Liver (tissue), 9 donors: ENCODE data around the gene MEGF11. TPM values are rescaled to one million over a fixed set of nuclear protein-coding genes. Genes with fewer than 3 reads are reported as not detected.

ENCODE experiments used
- DNase-seq: peaks from one replicate; pipeline ENCODE4 v3.0.0-alpha.2; 2017; ENCODE audit warnings: low spot score
- H3K27ac ChIP-seq, 2 donors: one replicate each; pipeline ENCODE4 v1.7.0; 2013; ENCODE audit warnings: inconsistent platforms in 2 of 2, low read length in 2 of 2, control low read depth in 1 of 2, low read depth in 1 of 2, mild to moderate bottlenecking in 1 of 2
- H3K27me3 ChIP-seq, 4 donors: one replicate each; pipeline versions ENCODE4 v1.6.1 to v1.7.0; 2013; ENCODE audit warnings: low read length in 3 of 4, inconsistent platforms in 1 of 4, mild to moderate bottlenecking in 1 of 4, moderate library complexity in 1 of 4; ENCODE audit not compliant: control insufficient read depth in 4 of 4, insufficient read depth in 4 of 4
- H3K36me3 ChIP-seq, 4 donors: one replicate each; pipeline versions ENCODE4 v1.6.1 to v1.7.0; 2013; ENCODE audit warnings: low read length in 3 of 4, mild to moderate bottlenecking in 3 of 4, low read depth in 1 of 4, moderate library complexity in 1 of 4; ENCODE audit not compliant: control insufficient read depth in 4 of 4, insufficient read depth in 3 of 4
- H3K4me1 ChIP-seq, 4 donors: one replicate each; pipeline versions ENCODE4 v1.6.1 to v1.7.0; 2013; ENCODE audit warnings: low read length in 3 of 4, mild to moderate bottlenecking in 3 of 4, moderate library complexity in 1 of 4; ENCODE audit not compliant: control insufficient read depth in 4 of 4, insufficient read depth in 4 of 4
- H3K4me3 ChIP-seq, 3 donors: one replicate each; pipeline versions ENCODE4 v1.6.1 to v1.7.0; 2013; ENCODE audit warnings: low read length in 3 of 3, control low read depth in 1 of 3, low read depth in 1 of 3, mild to moderate bottlenecking in 1 of 3
- H3K9ac ChIP-seq, 2 donors: one replicate each; pipeline ENCODE4 v1.7.0; 2013; ENCODE audit warnings: low read length in 2 of 2, mild to moderate bottlenecking in 2 of 2, moderate library complexity in 2 of 2, control low read depth in 1 of 2, low read depth in 1 of 2
- H3K9me3 ChIP-seq, 4 donors: one replicate each; pipeline versions ENCODE4 v1.6.1 to v1.7.0; 2013; ENCODE audit warnings: low read length in 3 of 4; ENCODE audit not compliant: control insufficient read depth in 4 of 4
- ATF3 ChIP-seq: IDR thresholded peaks from 2 replicates; pipeline ENCODE4 v1.6.1; 2016; ENCODE audit warnings: antibody characterized with exemption
- EGR1 ChIP-seq, 2 donors: IDR thresholded peaks; 2 replicates each; pipeline ENCODE4 v1.6.1; 2016 to 2018; ENCODE audit warnings: antibody characterized with exemption in 2 of 2, low read depth in 2 of 2
- FOXA1 ChIP-seq: IDR thresholded peaks from 2 replicates; pipeline ENCODE4 v1.6.1; 2016; ENCODE audit warnings: antibody characterized with exemption
- GABPA ChIP-seq, 2 donors: IDR thresholded peaks in 1 of 2; conservative IDR thresholded peaks in 1 of 2; 2 replicates each; pipeline ENCODE4 v1.6.1; 2016; ENCODE audit warnings: antibody characterized with exemption in 2 of 2, mild to moderate bottlenecking in 1 of 2, moderate library complexity in 1 of 2
- HNF4A ChIP-seq, 2 donors: conservative IDR thresholded peaks; 2 replicates each; pipeline ENCODE4 v1.6.1; 2016; ENCODE audit warnings: antibody characterized with exemption in 2 of 2, mild to moderate bottlenecking in 2 of 2
- NR2F2 ChIP-seq: IDR thresholded peaks from 2 replicates; pipeline ENCODE4 v1.6.1; 2016; ENCODE audit warnings: antibody characterized with exemption
- RAD21 ChIP-seq, 2 donors: IDR thresholded peaks; 2 replicates each; pipeline ENCODE4 v1.6.1; 2016; ENCODE audit warnings: antibody characterized with exemption in 2 of 2, mild to moderate bottlenecking in 2 of 2
- TAF1 ChIP-seq: conservative IDR thresholded peaks from 2 replicates; pipeline ENCODE4 v1.6.1; 2016; ENCODE audit warnings: antibody characterized with exemption, mild to moderate bottlenecking
- YY1 ChIP-seq: IDR thresholded peaks from 2 replicates; pipeline ENCODE4 v1.6.1; 2016; ENCODE audit warnings: antibody characterized with exemption, mild to moderate bottlenecking
- WGBS: extraction: QIAGEN DNeasy Blood & Tissue Kit; methylation state at CpG from one replicate; pipeline ENCODE4 v1.1.7; 2013; 5-methylcytosine and 5-hydroxymethylcytosine counted together
- polyA plus RNA-seq, 2 donors: library from polyadenylated mRNA; stranded (reverse) in 1 of 2; unstranded in 1 of 2; fragments of 200-250 nt in 1 of 2; fragments of >200 nt in 1 of 2; fragmentation: Nextera tagmentation in 1 of 2; extraction: Ambion mirVana in 1 of 2; gene quantifications; one replicate each; pipeline versions ENCODE4 v1.2.1 to v1.2.3, GENCODE V29; 2013 to 2015
- total RNA-seq, 2 donors: library from RNA; depleted of rRNA; stranded (reverse); fragments of >200 nt; gene quantifications; one replicate each; pipeline ENCODE4 v1.2.3, GENCODE V29; 2014
- TF ChIP-seq, protein P1 (sequence below): fragments of 150-350 bp; IDR thresholded peaks from 2 replicates; pipeline ENCODE4 v1.5.1; 2017; ENCODE audit warnings: improper control_type of control experiment, low read depth, low read length; ENCODE audit not compliant: missing input control
- TF ChIP-seq, protein P2 (sequence below): IDR thresholded peaks from 2 replicates; pipeline ENCODE4 v1.6.1; 2016; ENCODE audit warnings: antibody characterized with exemption
- TF ChIP-seq, protein P3 (sequence below): IDR thresholded peaks from 2 replicates; pipeline ENCODE4 v1.6.1; 2016; ENCODE audit warnings: antibody characterized with exemption
- donor health status: healthy.
- donor health status: healthy.
- donor health status: healthy.
- donor health status: healthy.
- donor health status: healthy.

MEGF11 gene
- total and polyA plus RNA-seq, 4 donors = under 0.01 to 0.51 (median 0.03) TPM; not detected in 1

GRCh38 chr15:66240240-66240794 lies 13.2 kb downstream of the MEGF11 start:
- Histone ChIP-seq H3K27ac (no peak overlapping the region), H3K36me3 (no peaks in the 10 kb centered on the region), H3K27me3 (peaks cover 0 to 2% (median 0%) of the 10 kb centered on the region in 4 donors), H3K4me3 (no peak overlapping the region), H3K9me3 (no peaks in the 10 kb centered on the region), H3K4me1 (no peaks in the 10 kb centered on the region), H3K9ac (no peak overlapping the region)
- 92% methylated on average over 9 of the region's 9 CpGs for WGBS
- DNase-seq = no peak
- no peak for TF ChIP-seq FOXA1
- TF ChIP-seq RAD21 (IDR thresholded peaks at IDR 0.05) = no peak
- no peak for TF ChIP-seq HNF4A (conservative IDR thresholded peaks at IDR 0.05)
- no peak for TF ChIP-seq TAF1
- TF ChIP-seq, protein P1, sequence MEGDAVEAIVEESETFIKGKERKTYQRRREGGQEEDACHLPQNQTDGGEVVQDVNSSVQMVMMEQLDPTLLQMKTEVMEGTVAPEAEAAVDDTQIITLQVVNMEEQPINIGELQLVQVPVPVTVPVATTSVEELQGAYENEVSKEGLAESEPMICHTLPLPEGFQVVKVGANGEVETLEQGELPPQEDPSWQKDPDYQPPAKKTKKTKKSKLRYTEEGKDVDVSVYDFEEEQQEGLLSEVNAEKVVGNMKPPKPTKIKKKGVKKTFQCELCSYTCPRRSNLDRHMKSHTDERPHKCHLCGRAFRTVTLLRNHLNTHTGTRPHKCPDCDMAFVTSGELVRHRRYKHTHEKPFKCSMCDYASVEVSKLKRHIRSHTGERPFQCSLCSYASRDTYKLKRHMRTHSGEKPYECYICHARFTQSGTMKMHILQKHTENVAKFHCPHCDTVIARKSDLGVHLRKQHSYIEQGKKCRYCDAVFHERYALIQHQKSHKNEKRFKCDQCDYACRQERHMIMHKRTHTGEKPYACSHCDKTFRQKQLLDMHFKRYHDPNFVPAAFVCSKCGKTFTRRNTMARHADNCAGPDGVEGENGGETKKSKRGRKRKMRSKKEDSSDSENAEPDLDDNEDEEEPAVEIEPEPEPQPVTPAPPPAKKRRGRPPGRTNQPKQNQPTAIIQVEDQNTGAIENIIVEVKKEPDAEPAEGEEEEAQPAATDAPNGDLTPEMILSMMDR = no peak

DNA sequence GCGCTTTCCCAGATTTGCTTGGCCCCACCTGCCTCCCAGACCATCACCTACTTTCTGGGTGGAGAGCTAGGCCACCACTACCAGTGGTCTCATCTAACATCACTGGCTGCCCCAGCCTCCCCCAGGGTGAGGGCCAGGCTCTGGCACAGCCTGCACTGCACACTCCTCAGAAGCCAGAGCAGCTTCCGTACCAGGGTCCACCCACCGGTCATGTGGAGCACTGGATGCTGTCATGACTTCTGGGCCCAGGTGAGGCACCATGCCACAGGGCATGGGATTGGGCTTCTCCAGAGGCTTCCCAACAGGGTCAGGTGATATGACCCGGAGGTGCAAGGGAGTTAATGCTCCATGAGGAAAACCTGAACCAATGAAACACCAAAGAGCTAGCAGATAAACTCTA lies 14.0 kb downstream of the MEGF11 start:
- H3K9ac ChIP-seq = no peak overlapping the region
- no peaks in the 10 kb centered on the region for H3K9me3 ChIP-seq
- DNase-seq = no peak
- no peaks in the 10 kb centered on the region for H3K4me1 ChIP-seq
- H3K36me3 ChIP-seq = no peaks in the 10 kb centered on the region
- H3K4me3 ChIP-seq = no peak overlapping the region
- TF ChIP-seq NR2F2 = no peak
- no peak overlapping the region for H3K27ac ChIP-seq
- 95% methylated on average over 4 of the region's 4 CpGs for WGBS
- peaks cover 0 to 3% (median 1%) of the 10 kb centered on the region in 4 donors for H3K27me3 ChIP-seq

GRCh38 chr15:66238318-66238717 lies 15.2 kb downstream of the MEGF11 start:
- WGBS = 86% methylated on average over 5 of the region's 5 CpGs
- Histone ChIP-seq H3K27me3 (peaks cover 0 to 3% (median 1%) of the 10 kb centered on the region in 4 donors), H3K4me1 (no peaks in the 10 kb centered on the region), H3K9me3 (no peaks in the 10 kb centered on the region), H3K36me3 (no peaks in the 10 kb centered on the region), H3K27ac (no peak overlapping the region), H3K9ac (no peak overlapping the region), H3K4me3 (no peak overlapping the region)
- no peak for TF ChIP-seq RAD21 (IDR thresholded peaks at IDR 0.05)
- TF ChIP-seq HNF4A (conservative IDR thresholded peaks at IDR 0.05) = no peak
- no peak for DNase-seq

- H3K4me1 ChIP-seq = no peaks in the 10 kb centered on the region
- no peaks in the 10 kb centered on the region for H3K9me3 ChIP-seq
- H3K27me3 ChIP-seq = peaks cover 0 to 3% (median 1%) of the 10 kb centered on the region in 4 donors
- 68% methylated on average over 10 of the region's 10 CpGs for WGBS
- H3K27ac ChIP-seq = no peak overlapping the region
- TF ChIP-seq FOXA1 = no peak
- no peak for TF ChIP-seq YY1
- TF ChIP-seq, protein P2, sequence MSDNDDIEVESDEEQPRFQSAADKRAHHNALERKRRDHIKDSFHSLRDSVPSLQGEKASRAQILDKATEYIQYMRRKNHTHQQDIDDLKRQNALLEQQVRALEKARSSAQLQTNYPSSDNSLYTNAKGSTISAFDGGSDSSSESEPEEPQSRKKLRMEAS = no peak
- no peak for TF ChIP-seq EGR1 (IDR thresholded peaks at IDR 0.05; ENCODE audit: low read depth in 2 of 2)
- TF ChIP-seq ATF3 = no peak
- TF ChIP-seq, protein P3, sequence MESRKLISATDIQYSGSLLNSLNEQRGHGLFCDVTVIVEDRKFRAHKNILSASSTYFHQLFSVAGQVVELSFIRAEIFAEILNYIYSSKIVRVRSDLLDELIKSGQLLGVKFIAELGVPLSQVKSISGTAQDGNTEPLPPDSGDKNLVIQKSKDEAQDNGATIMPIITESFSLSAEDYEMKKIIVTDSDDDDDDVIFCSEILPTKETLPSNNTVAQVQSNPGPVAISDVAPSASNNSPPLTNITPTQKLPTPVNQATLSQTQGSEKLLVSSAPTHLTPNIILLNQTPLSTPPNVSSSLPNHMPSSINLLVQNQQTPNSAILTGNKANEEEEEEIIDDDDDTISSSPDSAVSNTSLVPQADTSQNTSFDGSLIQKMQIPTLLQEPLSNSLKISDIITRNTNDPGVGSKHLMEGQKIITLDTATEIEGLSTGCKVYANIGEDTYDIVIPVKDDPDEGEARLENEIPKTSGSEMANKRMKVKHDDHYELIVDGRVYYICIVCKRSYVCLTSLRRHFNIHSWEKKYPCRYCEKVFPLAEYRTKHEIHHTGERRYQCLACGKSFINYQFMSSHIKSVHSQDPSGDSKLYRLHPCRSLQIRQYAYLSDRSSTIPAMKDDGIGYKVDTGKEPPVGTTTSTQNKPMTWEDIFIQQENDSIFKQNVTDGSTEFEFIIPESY = no peak
- TF ChIP-seq TAF1 = no peak
- no peak for TF ChIP-seq GABPA (IDR thresholded peaks at IDR 0.05 in 1 of 2, conservative IDR thresholded peaks at IDR 0.05 in 1 of 2)
- H3K4me3 ChIP-seq = no peak overlapping the region
- no peak overlapping the region for H3K9ac ChIP-seq
- DNase-seq = no peak
- H3K36me3 ChIP-seq = no peaks in the 10 kb centered on the region
These were observed 15.9 kb downstream of the MEGF11 start for GRCh38 chr15:66237513-66238235.
